Glutamatergic neuron (in vitro differentiated cells): ENCODE measurements around the gene CDYL. TPM values are rescaled to one million over a fixed set of nuclear protein-coding genes. Genes with fewer than 3 reads are reported as not detected.

Experiments used
- DNase-seq: peaks from one replicate; pipeline ENCODE4 v3.0.0; 2022
- H3K27ac Mint-ChIP-seq: one replicate; pipeline ENCODE4 v1.8.0; 2020; ENCODE audit warnings: mild to moderate bottlenecking, mixed read lengths, inconsistent platforms; ENCODE audit not compliant: unreplicated experiment
- H3K27me3 Mint-ChIP-seq: one replicate; pipeline ENCODE4 v1.8.0; 2020; ENCODE audit warnings: mild to moderate bottlenecking, moderate library complexity, mixed read lengths, inconsistent platforms; ENCODE audit not compliant: unreplicated experiment
- H3K36me3 Mint-ChIP-seq: one replicate; pipeline ENCODE4 v1.8.0; 2020; ENCODE audit warnings: mild to moderate bottlenecking, mixed read lengths, inconsistent platforms; ENCODE audit not compliant: unreplicated experiment
- H3K4me1 Mint-ChIP-seq: one replicate; pipeline ENCODE4 v1.8.0; 2020; ENCODE audit warnings: mild to moderate bottlenecking, low read depth, mixed read lengths, inconsistent platforms; ENCODE audit not compliant: unreplicated experiment
- H3K4me3 Mint-ChIP-seq: one replicate; pipeline ENCODE4 v1.8.0; 2020; ENCODE audit warnings: mild to moderate bottlenecking, mixed read lengths, inconsistent platforms; ENCODE audit not compliant: unreplicated experiment
- H3K9me3 Mint-ChIP-seq: one replicate; pipeline ENCODE4 v1.8.0; 2020; ENCODE audit warnings: mild to moderate bottlenecking, moderate library complexity, mixed read lengths, inconsistent platforms; ENCODE audit not compliant: unreplicated experiment
- total RNA-seq: library from RNA; stranded (reverse); fragmentation: NEBNext Ultra II Directional; extraction: Animal tissue kit (Norgen Biotek cat#: 25700); gene quantifications from one replicate; pipeline ENCODE4 v1.2.1, GENCODE V29; 2021; ENCODE audit not compliant: unreplicated experiment
- TF ChIP-seq, protein P1 (sequence below): fragments of 200-600 bp; sonication (generic); IDR thresholded peaks from one replicate; pipeline ENCODE4 v1.5.0; 2021; ENCODE audit not compliant: partially characterized antibody, unreplicated experiment

CDYL gene
- total RNA-seq, 1 donor from 2014 or later = 63.3 TPM

DNA sequence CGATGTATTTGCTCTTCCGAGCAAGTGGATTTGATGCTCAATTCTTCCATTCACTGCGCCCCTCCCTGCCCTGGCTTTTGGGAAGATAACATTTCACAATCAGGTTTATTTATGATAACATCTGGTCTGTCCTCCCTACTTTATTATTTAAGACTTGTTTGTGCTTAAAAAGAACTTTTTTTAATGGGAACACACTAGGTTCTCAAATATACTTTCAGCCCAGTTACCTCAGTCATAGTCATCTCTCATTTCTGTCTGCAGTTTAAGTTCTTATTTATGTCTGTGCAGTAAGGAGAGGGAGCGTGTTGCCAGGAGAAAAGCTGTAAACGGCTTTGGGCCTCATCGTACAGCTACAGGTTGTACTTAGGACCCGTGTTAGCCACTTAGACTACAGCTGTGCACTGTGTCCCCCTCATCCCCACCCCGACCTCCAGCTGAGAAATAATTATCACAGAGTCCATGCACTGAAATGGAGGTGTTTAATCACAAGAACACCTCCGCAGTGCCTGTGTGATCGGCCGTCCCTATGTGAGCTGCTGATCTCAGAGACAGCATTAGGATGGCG, 128.3 kb downstream of the CDYL start:
- Mint-ChIP-seq H3K9me3 (peaks cover 3% of the 10 kb centered on the region), H3K27me3 (peaks cover 2% of the 10 kb centered on the region), H3K27ac (no peak overlapping the region), H3K4me1 (peaks cover 20% of the 10 kb centered on the region), H3K4me3 (no peak overlapping the region), H3K36me3 (peaks cover 9% of the 10 kb centered on the region)
- TF ChIP-seq, protein P1, sequence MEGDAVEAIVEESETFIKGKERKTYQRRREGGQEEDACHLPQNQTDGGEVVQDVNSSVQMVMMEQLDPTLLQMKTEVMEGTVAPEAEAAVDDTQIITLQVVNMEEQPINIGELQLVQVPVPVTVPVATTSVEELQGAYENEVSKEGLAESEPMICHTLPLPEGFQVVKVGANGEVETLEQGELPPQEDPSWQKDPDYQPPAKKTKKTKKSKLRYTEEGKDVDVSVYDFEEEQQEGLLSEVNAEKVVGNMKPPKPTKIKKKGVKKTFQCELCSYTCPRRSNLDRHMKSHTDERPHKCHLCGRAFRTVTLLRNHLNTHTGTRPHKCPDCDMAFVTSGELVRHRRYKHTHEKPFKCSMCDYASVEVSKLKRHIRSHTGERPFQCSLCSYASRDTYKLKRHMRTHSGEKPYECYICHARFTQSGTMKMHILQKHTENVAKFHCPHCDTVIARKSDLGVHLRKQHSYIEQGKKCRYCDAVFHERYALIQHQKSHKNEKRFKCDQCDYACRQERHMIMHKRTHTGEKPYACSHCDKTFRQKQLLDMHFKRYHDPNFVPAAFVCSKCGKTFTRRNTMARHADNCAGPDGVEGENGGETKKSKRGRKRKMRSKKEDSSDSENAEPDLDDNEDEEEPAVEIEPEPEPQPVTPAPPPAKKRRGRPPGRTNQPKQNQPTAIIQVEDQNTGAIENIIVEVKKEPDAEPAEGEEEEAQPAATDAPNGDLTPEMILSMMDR = no peak
- no peak for DNase-seq

DNA sequence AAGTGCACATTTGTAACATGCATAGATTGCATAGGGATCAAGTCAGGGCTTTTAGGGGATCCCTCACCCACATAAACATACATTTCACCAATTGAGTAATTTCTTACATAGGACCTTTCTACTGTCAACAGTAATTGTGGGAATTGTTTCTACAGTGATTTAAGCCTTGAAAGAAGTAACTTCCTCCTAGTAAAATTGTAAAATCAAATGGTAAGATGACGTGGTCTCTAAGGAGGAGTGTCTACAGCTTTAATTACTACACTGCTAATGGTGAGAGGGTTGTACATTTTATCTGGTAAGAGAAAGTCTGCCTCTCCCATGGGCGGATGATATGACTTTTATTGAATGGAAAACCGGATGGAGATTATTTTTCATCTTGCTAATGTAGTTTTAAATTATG, 129.6 kb downstream of the CDYL start:
- H3K4me3 Mint-ChIP-seq = no peak overlapping the region
- peaks cover 2% of the 10 kb centered on the region for H3K27me3 Mint-ChIP-seq
- peaks cover 22% of the 10 kb centered on the region for H3K4me1 Mint-ChIP-seq
- peaks cover 5% of the 10 kb centered on the region for H3K36me3 Mint-ChIP-seq
- H3K27ac Mint-ChIP-seq = no peak overlapping the region
- peaks cover 3% of the 10 kb centered on the region for H3K9me3 Mint-ChIP-seq
- TF ChIP-seq, protein P1 = no peak
- DNase-seq = no peak

DNA sequence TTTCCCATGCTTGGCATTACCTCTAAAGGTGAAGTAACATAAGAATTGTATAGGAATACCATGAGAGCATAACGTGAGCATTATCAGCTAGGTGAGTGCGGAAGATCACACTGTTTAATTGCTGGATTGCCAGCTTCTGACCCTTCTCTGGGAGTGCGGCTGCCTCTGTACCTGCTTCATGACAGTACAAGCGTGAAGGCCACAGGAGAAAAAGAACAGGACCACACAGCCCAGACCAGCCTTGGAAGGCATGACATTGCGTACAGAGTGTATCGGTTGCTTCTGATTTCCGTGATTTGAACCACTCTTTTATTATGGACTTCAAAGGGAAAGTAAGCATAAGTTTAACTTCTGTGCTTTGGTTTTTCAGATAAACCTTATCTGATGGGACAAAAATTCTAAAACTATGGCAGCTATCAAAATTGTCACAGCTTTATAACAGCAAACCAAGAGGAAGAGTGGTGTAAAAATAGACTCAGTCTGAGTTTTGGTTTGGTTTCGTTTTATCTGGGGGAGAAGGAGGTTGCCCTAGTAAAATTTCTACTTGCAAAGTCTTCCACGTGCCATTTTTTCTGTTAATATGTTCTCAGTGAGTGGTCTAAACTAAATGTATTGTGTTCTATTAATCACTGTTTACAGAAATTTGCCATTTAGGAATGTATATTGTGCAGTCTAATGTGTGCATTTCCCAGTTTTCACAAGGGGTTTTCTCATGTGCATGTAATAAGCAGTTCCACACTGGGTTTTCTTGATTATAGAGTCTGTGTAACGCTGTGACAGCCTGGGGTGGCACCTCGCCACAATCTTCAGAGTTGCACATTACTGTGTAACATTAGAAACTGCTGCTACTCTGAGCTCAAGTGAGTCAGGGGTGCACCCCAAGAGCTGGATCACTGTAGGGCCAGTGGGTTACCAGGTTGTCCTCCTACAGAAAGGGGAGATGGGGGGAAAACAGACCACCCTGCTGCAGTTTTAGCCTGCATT, 130.4 kb downstream of the CDYL start:
- no peak for DNase-seq
- Mint-ChIP-seq H3K27ac (no peak overlapping the region), H3K36me3 (peaks cover 5% of the 10 kb centered on the region)

DNA sequence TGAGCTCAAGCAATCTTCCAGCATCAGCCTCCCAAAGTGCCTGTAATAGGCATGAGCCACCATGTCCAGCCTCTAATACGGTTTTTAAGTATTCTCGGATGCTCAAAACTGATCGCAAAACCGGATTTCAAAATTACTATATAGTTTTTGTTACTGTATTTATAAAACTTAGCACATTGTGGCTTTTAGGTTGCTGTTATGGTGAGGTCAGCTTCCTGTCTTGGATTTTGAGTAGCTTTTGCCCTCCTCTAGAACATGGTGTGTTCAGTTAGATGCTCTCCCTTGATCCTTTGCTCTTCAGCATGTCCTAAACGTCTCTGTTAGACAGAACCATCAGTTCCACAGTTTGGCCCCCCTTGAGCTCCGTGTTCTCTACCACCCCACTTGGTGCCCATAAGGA, 131.4 kb downstream of the CDYL start:
- H3K4me1 Mint-ChIP-seq = peaks cover 20% of the 10 kb centered on the region
- H3K9me3 Mint-ChIP-seq = no peaks in the 10 kb centered on the region
- no peak overlapping the region for H3K4me3 Mint-ChIP-seq
- H3K27ac Mint-ChIP-seq = no peak overlapping the region
- H3K27me3 Mint-ChIP-seq = peaks cover 2% of the 10 kb centered on the region
- H3K36me3 Mint-ChIP-seq = peaks cover 5% of the 10 kb centered on the region
- TF ChIP-seq, protein P1 = no peak
- no peak for DNase-seq

More for the DNA sequence above, 130.4 kb downstream of the CDYL start:
- H3K4me1 Mint-ChIP-seq = peaks cover 22% of the 10 kb centered on the region
- H3K27me3 Mint-ChIP-seq = peaks cover 2% of the 10 kb centered on the region
- H3K4me3 Mint-ChIP-seq = no peak overlapping the region
- H3K9me3 Mint-ChIP-seq = no peaks in the 10 kb centered on the region
- TF ChIP-seq, protein P1 = no peak

DNA sequence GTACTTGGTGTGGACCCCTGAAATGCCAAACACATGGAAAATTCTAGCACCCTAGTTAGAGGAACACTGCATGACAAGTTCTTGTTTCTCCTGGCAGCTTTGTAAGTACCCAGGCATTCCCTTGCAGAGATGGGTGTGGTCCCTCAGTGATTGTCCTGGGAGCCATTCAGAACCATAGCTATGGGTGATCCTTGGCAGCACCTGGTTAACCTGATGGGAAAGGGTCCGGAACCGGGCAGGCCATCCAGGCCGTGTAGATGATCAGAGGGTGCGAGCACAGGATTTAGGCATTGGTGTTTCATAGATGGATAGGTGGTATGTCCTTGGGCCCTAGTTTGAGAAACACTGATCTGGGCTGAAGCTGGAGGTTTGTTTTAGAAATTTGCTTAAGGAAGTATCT, 131.9 kb downstream of the CDYL start:
- Mint-ChIP-seq H3K27me3 (peaks cover 2% of the 10 kb centered on the region), H3K27ac (no peak overlapping the region)
- TF ChIP-seq, protein P1 = no peak

More for the DNA sequence above, 131.9 kb downstream of the CDYL start:
- Mint-ChIP-seq H3K4me3 (no peak overlapping the region), H3K4me1 (peaks cover 16% of the 10 kb centered on the region), H3K36me3 (peaks cover 5% of the 10 kb centered on the region), H3K9me3 (no peaks in the 10 kb centered on the region)
- DNase-seq = no peak
